ENCODE data around the gene XBP1. TPM values are rescaled to one million over a fixed set of nuclear protein-coding genes. Genes with fewer than 3 reads are reported as not detected.

Gene XBP1
- total RNA-seq: 153 and 154 TPM in 2 replicates

GRCh38 chr22:28800308-28801041 is at the start of gene XBP1:
Gene XBP1 (minus strand): TSS chr22:28800569.

GRCh38 chr22:28772633-28773460 is 27.5 kb downstream of the XBP1 start, which contains the start of gene CCDC117:
Gene CCDC117 (plus strand): TSS chr22:28772695. CDS start chr22:28772850, 155 bp downstream.

Other genes with a start within 250 kb of the XBP1 start
- gene TTC28, start 120.7 kb downstream of the XBP1 start, total RNA-seq: 12.2 and 19.3 TPM in 2 replicates
- 10.1 and 14.4 TPM in 2 replicates for gene CHEK2, start 58.7 kb downstream of the XBP1 start, total RNA-seq
- gene HSCB, start 58.5 kb downstream of the XBP1 start, total RNA-seq: 14.0 and 17.8 TPM in 2 replicates
- 8.7 and 12.3 TPM in 2 replicates for gene CCDC117, start 27.9 kb downstream of the XBP1 start, total RNA-seq
- 2.3 and 2.4 TPM in 2 replicates for gene ZNRF3, start 83.0 kb upstream of the XBP1 start, total RNA-seq

All from aortic smooth muscle cell (primary cell).